A549 (cell line): ENCODE data around the gene OLIG1.

Experiments
- CEBPB ChIP-seq, 2 experiments: fragments of >200 bp in 1 of 2; sonication (Bioruptor Twin) in 1 of 2; formaldehyde crosslinking in 1 of 2; IDR thresholded peaks; 2 replicates each; pipeline ENCODE4 v1.6.1; 2012 to 2016
- CHD2 ChIP-seq: fragments of 150-350 bp; IDR thresholded peaks from 2 replicates; pipeline ENCODE4 v1.6.1; 2014; ENCODE audit warnings: low read length; ENCODE audit not compliant: partially characterized antibody
- CTCF ChIP-seq: fragments of >200 bp; sonication (Bioruptor Twin); formaldehyde crosslinking; IDR thresholded peaks from 3 replicates; pipeline ENCODE4 v1.5.1; 2016
- MAZ ChIP-seq: fragments of 150-350 bp; IDR thresholded peaks from 2 replicates; pipeline ENCODE4 v1.6.1; 2014; ENCODE audit warnings: antibody characterized with exemption, low read depth, low read length, borderline replicate concordance
- POLR2A ChIP-seq: IDR thresholded peaks from 2 replicates; pipeline ENCODE4 v1.6.1; 2012; ENCODE audit warnings: mild to moderate bottlenecking, low read length

GRCh38 chr21:33088384-33088783 lies 18.4 kb downstream of the OLIG1 start:
- TF ChIP-seq CEBPB (IDR thresholded peaks at IDR 0.05) (no peak), CTCF (no peak), POLR2A (no peak), MAZ (no peak), CHD2 (no peak)
